T1000 (cell line): ENCODE results near the gene TTL.
"Not testable (repeated sequence)": the region's sequence is repeated elsewhere in the genome, so short reads cannot be mapped to it uniquely, and the experiment has no call there.

Experiments
- DNase-seq: peaks from one replicate; lab custom pipeline; 2025; ENCODE audit warnings: mixed read lengths; lab: John Stamatoyannopoulos, UW

TTL gene

GRCh38 chr2:112520234-112520783, 38.4 kb downstream of the TTL start:
- no peak for DNase-seq

- no peak for DNase-seq
These were observed 41.4 kb downstream of the TTL start for GRCh38 chr2:112523291-112523777.

- not testable (repeated sequence) for DNase-seq
These were observed 42.3 kb downstream of the TTL start for GRCh38 chr2:112524276-112524675.

GRCh38 chr2:112528541-112528940, 46.6 kb downstream of the TTL start:
- no peak for DNase-seq

- no peak for DNase-seq
These were observed 47.8 kb downstream of the TTL start for GRCh38 chr2:112529757-112530156.

- no peak for DNase-seq
These were observed 48.8 kb downstream of the TTL start for GRCh38 chr2:112530728-112531127.

- no peak for DNase-seq
These were observed 52.9 kb downstream of the TTL start for GRCh38 chr2:112534826-112535225.

- DNase-seq, result not testable (repeated sequence)
These were observed 54.7 kb downstream of the TTL start for GRCh38 chr2:112536665-112537064.

GRCh38 chr2:112539306-112539705, 57.4 kb downstream of the TTL start:
- no peak for DNase-seq

- no peak for DNase-seq
These were observed 59.0 kb downstream of the TTL start for GRCh38 chr2:112540906-112541305.

GRCh38 chr2:112541315-112542122, 59.6 kb downstream of the TTL start:
- DNase-seq, result peak; percentile 76

- DNase-seq, result peak; percentile 74
These were observed 60.4 kb downstream of the TTL start, which contains the start of gene POLR1B for GRCh38 chr2:112542123-112542983. POLR1B (plus strand) TSS chr2:112542465; CDS start chr2:112542495, 30 bp downstream.

- DNase-seq, result no peak
These were observed 61.2 kb downstream of the TTL start for GRCh38 chr2:112542984-112543661.

GRCh38 chr2:112547333-112547732, 65.4 kb downstream of the TTL start:
- DNase-seq, result no peak

- no peak for DNase-seq
These were observed 67.0 kb downstream of the TTL start for GRCh38 chr2:112548980-112549379.

GRCh38 chr2:112566104-112566503, 84.1 kb downstream of the TTL start:
- DNase-seq, result no peak

GRCh38 chr2:112566508-112566907, 84.6 kb downstream of the TTL start:
- not testable (repeated sequence) for DNase-seq

- no peak for DNase-seq
These were observed 90.0 kb downstream of the TTL start for GRCh38 chr2:112572005-112572404.

- no peak for DNase-seq
These were observed 95.8 kb downstream of the TTL start for GRCh38 chr2:112577756-112578155.

- DNase-seq, result no peak
These were observed 97.3 kb downstream of the TTL start for GRCh38 chr2:112579241-112579640.

GRCh38 chr2:112580084-112580483, 98.1 kb downstream of the TTL start:
- DNase-seq, result no peak

- no peak for DNase-seq
These were observed 100.4 kb downstream of the TTL start for GRCh38 chr2:112582314-112582746.
